DND-41 (cell line): ENCODE measurements around the gene RBM19.

Source experiments
- ATAC-seq: fragments of 200-7000 bp; cut with Tn5 transposase; 3 replicates; pipeline ENCODE4 v1.9.1; 2021; ENCODE audit warnings: low read depth; ENCODE audit not compliant: insufficient read depth
- DNase-seq: peaks from one replicate; pipeline ENCODE4 v3.0.0-alpha.2; 2020
- H2AFZ ChIP-seq: 2 replicates; pipeline ENCODE4 v1.6.0; 2012; ENCODE audit warnings: low read depth, low read length
- H3K27ac ChIP-seq: 2 replicates; pipeline ENCODE4 v1.5.1; 2012; ENCODE audit warnings: low read length, inconsistent platforms
- H3K27me3 ChIP-seq: fragments of 200-600 bp; sonication (generic); 2 replicates; pipeline ENCODE4 v1.6.0; 2012; ENCODE audit warnings: low read length, mild to moderate bottlenecking, inconsistent platforms; ENCODE audit not compliant: insufficient read depth, poor library complexity
- H3K36me3 ChIP-seq: 2 replicates; pipeline ENCODE4 v1.5.1; 2012; ENCODE audit warnings: low read length, inconsistent platforms; ENCODE audit not compliant: insufficient read depth
- H3K4me1 ChIP-seq: 2 replicates; pipeline ENCODE4 v1.5.1; 2012; ENCODE audit warnings: mild to moderate bottlenecking, low read length; ENCODE audit not compliant: insufficient read depth
- H3K4me2 ChIP-seq: 2 replicates; pipeline ENCODE4 v1.6.0; 2012; ENCODE audit warnings: mild to moderate bottlenecking, moderate library complexity, low read length, inconsistent platforms; ENCODE audit not compliant: insufficient read depth
- H3K4me3 ChIP-seq, 2 experiments: fragments of 200-600 bp in 1 of 2; shearing (Covaris generic) in 1 of 2; 2 replicates each; pipeline ENCODE4 v1.5.1; 2012 to 2016; ENCODE audit warnings: inconsistent platforms in 2 of 2, low read length in 2 of 2, mild to moderate bottlenecking in 2 of 2, low read depth in 1 of 2, moderate library complexity in 1 of 2
- H3K79me2 ChIP-seq: 2 replicates; pipeline ENCODE4 v1.6.0; 2012; ENCODE audit warnings: low read length, inconsistent platforms; ENCODE audit not compliant: insufficient read depth
- H3K9ac ChIP-seq: 2 replicates; pipeline ENCODE4 v1.6.0; 2012; ENCODE audit warnings: low read depth, mild to moderate bottlenecking, inconsistent platforms, low read length, moderate library complexity
- H3K9me3 ChIP-seq: 2 replicates; pipeline ENCODE4 v1.5.1; 2012; ENCODE audit warnings: low read length, moderate library complexity, mild to moderate bottlenecking, inconsistent platforms; ENCODE audit not compliant: insufficient read depth, severe bottlenecking
- H4K20me1 ChIP-seq: 2 replicates; pipeline ENCODE4 v1.6.0; 2012; ENCODE audit warnings: low read length; ENCODE audit not compliant: insufficient read depth
- EZH2 ChIP-seq: IDR thresholded peaks from 3 replicates; pipeline ENCODE4 v1.6.1; 2012; ENCODE audit warnings: borderline replicate concordance, low read depth, mild to moderate bottlenecking, moderate library complexity, low read length, inconsistent platforms; ENCODE audit not compliant: severe bottlenecking
- TF ChIP-seq, protein P1 (sequence below): IDR thresholded peaks from 2 replicates; pipeline ENCODE4 v1.5.1; 2012; ENCODE audit warnings: borderline replicate concordance, low read length, moderate library complexity, mild to moderate bottlenecking; ENCODE audit not compliant: poor library complexity, severe bottlenecking; ENCODE audit errors: extremely low read depth

Gene RBM19

DNA sequence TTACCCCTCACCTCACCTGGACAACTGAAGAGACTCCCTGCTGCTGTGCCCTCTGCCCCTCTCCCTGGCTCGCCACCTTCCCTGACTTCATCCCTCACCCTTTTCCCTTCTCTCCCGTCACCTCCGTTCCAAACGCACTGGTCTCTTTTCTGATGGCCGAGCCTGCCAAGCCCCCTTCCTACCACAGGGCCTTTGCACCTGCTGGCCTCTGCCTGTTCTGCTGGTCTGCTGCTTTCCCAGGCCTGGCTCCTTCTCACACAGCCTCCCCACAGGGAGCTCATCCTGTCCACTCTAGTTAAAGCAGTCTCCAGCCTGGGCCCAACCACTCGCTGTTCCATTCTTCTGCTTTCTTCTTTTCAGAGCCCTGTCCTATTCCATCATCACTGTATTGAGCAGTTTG is 34.6 kb downstream of the RBM19 start:
- H3K4me2 ChIP-seq, result no peak overlapping the region

DNA sequence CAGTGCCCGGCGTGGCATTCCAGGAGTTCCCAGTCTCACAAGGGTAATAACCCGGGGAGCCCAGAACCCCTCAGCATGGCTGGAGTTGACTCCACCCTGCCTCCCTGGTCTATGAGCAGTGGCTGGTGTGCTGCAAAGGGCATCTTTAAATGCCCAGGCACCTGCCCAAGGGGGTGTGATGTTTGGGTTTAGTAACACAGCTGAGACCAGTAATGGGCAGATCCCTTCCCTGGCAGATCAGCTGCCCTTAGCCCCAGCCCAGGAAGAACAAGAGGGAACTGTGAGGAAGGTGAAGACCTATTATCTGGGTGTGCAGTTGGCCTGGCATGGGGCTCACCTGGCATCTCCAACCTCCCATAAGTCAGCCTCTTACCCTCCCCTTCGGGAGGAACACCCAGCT is 35.9 kb downstream of the RBM19 start:
- Histone ChIP-seq H2AFZ (no peak overlapping the region), H4K20me1 (peaks cover 5% of the 10 kb centered on the region; the same call in 1 of the 2 replicates), H3K9me3 (no peaks in the 10 kb centered on the region), H3K4me3 (no peak overlapping the region), H3K9ac (no peak overlapping the region), H3K79me2 (no peaks in the 10 kb centered on the region), H3K27ac (no peak overlapping the region), H3K4me1 (no peaks in the 10 kb centered on the region), H3K36me3 (peaks cover 43% of the 10 kb centered on the region), H3K4me2 (no peak overlapping the region), H3K27me3 (no peaks in the 10 kb centered on the region)
- no peak for DNase-seq
- ATAC-seq, result no peak
- TF ChIP-seq, protein P1, sequence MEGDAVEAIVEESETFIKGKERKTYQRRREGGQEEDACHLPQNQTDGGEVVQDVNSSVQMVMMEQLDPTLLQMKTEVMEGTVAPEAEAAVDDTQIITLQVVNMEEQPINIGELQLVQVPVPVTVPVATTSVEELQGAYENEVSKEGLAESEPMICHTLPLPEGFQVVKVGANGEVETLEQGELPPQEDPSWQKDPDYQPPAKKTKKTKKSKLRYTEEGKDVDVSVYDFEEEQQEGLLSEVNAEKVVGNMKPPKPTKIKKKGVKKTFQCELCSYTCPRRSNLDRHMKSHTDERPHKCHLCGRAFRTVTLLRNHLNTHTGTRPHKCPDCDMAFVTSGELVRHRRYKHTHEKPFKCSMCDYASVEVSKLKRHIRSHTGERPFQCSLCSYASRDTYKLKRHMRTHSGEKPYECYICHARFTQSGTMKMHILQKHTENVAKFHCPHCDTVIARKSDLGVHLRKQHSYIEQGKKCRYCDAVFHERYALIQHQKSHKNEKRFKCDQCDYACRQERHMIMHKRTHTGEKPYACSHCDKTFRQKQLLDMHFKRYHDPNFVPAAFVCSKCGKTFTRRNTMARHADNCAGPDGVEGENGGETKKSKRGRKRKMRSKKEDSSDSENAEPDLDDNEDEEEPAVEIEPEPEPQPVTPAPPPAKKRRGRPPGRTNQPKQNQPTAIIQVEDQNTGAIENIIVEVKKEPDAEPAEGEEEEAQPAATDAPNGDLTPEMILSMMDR, result no peak
- TF ChIP-seq EZH2, result no peak

More for the DNA sequence above, 34.6 kb downstream of the RBM19 start:
- no peaks in the 10 kb centered on the region for H3K27me3 ChIP-seq
- no peak overlapping the region for H2AFZ ChIP-seq
- ATAC-seq, result no peak
- H3K4me3 ChIP-seq, result no peak overlapping the region
- H4K20me1 ChIP-seq, result peaks cover 5% of the 10 kb centered on the region; the same call in 1 of the 2 replicates
- DNase-seq, result no peak
- TF ChIP-seq EZH2, result no peak
- TF ChIP-seq, protein P1, result no peak
- H3K9ac ChIP-seq, result no peak overlapping the region
- H3K9me3 ChIP-seq, result no peaks in the 10 kb centered on the region
- H3K36me3 ChIP-seq, result peaks cover 35% of the 10 kb centered on the region
- H3K27ac ChIP-seq, result no peak overlapping the region
- H3K4me1 ChIP-seq, result no peaks in the 10 kb centered on the region
- H3K79me2 ChIP-seq, result no peaks in the 10 kb centered on the region

DNA sequence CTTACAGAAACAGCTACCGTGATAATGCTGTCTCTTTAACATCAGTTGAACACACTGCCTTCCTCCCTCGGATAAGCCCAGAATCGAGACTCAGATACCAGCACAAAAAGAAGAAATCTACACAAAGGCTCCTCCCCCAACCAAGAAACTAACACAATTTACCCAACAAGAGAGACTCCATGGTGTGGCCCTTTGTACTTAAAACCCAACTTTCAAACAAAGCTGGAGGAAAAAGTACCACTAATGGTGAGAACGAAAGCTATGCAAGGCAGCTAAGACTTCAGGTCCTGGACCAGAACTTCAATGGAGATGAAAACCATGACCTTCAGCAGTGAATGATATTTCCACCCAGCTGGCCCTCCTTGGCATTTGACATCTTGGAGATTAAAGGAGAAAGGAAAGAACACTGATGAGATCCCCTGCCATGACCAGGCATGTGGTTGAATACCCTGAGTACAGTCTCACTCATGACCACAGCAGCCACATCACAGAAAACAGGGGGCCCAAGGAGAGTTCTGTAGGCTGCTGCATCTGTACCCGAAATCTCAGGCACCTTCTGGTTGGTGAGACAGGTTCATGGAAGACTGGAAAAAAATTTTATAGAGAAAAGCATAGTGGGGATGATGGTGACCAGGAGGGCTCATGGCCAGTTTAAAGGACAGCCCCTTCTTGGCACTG is 36.7 kb downstream of the RBM19 start:
- Histone ChIP-seq H4K20me1 (peaks cover 5% of the 10 kb centered on the region; the same call in 1 of the 2 replicates), H3K4me2 (no peak overlapping the region), H3K36me3 (peaks cover 47% of the 10 kb centered on the region), H2AFZ (no peak overlapping the region), H3K79me2 (no peaks in the 10 kb centered on the region), H3K9me3 (no peaks in the 10 kb centered on the region), H3K27me3 (no peaks in the 10 kb centered on the region), H3K9ac (no peak overlapping the region), H3K4me1 (no peaks in the 10 kb centered on the region), H3K4me3 (no peak overlapping the region), H3K27ac (no peak overlapping the region)
- ATAC-seq (peak; percentile 67), DNase-seq (peak; percentile 19)
- no peak for TF ChIP-seq EZH2
- TF ChIP-seq, protein P1, result no peak
